NCI-H1417 (cell line): ENCODE results near the gene LRRTM2.
A peak's percentile ranks its signal among the peaks of the same experiment; 100 is the strongest.
"Not testable (repeated sequence)": the region's sequence is repeated elsewhere in the genome, so short reads cannot be mapped to it uniquely, and the experiment has no call there.

ENCODE experiments used
- DNase-seq, 3 experiments: peaks; one replicate each; lab custom pipeline; 2025; lab: John Stamatoyannopoulos, UW

Gene LRRTM2

GRCh38 chr5:138874771-138875551 is at the start of gene LRRTM2:
Gene LRRTM2, minus strand, starts transcription at chr5:138875335. Its CDS starts 424 bp downstream, at chr5:138874911.
- peak in 1 of 3 experiments; percentile 64 for DNase-seq

GRCh38 chr5:138922494-138922893 is 47.4 kb upstream of the LRRTM2 start:
- DNase-seq = no peak

- DNase-seq = not testable (repeated sequence)
These were observed 46.2 kb upstream of the LRRTM2 start for GRCh38 chr5:138921362-138921761.

- DNase-seq = no peak
These were observed 45.0 kb upstream of the LRRTM2 start for GRCh38 chr5:138920181-138920580.

GRCh38 chr5:138918686-138919085 is 43.6 kb upstream of the LRRTM2 start:
- no peak for DNase-seq

GRCh38 chr5:138914338-138914737 is 39.2 kb upstream of the LRRTM2 start:
- DNase-seq = no peak

GRCh38 chr5:138913773-138914172 is 38.6 kb upstream of the LRRTM2 start:
- DNase-seq = no peak

GRCh38 chr5:138912093-138912492 is 37.0 kb upstream of the LRRTM2 start:
- DNase-seq = no peak

GRCh38 chr5:138911441-138911840 is 36.3 kb upstream of the LRRTM2 start:
- no peak for DNase-seq

- DNase-seq = no peak
These were observed 35.5 kb upstream of the LRRTM2 start for GRCh38 chr5:138910546-138911185.

GRCh38 chr5:138909734-138910133 is 34.6 kb upstream of the LRRTM2 start:
- DNase-seq = no peak

- DNase-seq = peak in 1 of 3 experiments; percentile 4
These were observed 30.4 kb upstream of the LRRTM2 start for GRCh38 chr5:138905541-138905940.

- no peak for DNase-seq
These were observed 28.1 kb upstream of the LRRTM2 start for GRCh38 chr5:138903130-138903775.

GRCh38 chr5:138901716-138902115 is 26.6 kb upstream of the LRRTM2 start:
- DNase-seq = peak in 1 of 3 experiments; percentile 62

- DNase-seq = no peak
These were observed 25.3 kb upstream of the LRRTM2 start for GRCh38 chr5:138900281-138900965.

GRCh38 chr5:138898742-138899141 is 23.6 kb upstream of the LRRTM2 start:
- DNase-seq = no peak

GRCh38 chr5:138898299-138898698 is 23.2 kb upstream of the LRRTM2 start:
- no peak for DNase-seq

- DNase-seq = no peak
These were observed 20.8 kb upstream of the LRRTM2 start for GRCh38 chr5:138895918-138896317.

- no peak for DNase-seq
These were observed 15.5 kb upstream of the LRRTM2 start for GRCh38 chr5:138890644-138891043.

- DNase-seq = no peak
These were observed 14.9 kb upstream of the LRRTM2 start for GRCh38 chr5:138889994-138890393.

GRCh38 chr5:138884554-138884953 is 9.4 kb upstream of the LRRTM2 start:
- no peak for DNase-seq

- no peak for DNase-seq
These were observed 9.0 kb upstream of the LRRTM2 start for GRCh38 chr5:138884094-138884493.
